ENCODE results near the gene SURF1.
A peak's percentile ranks its signal among the peaks of the same experiment; 100 is the strongest.
"Not testable (repeated sequence)": the region's sequence is repeated elsewhere in the genome, so short reads cannot be mapped to it uniquely, and the experiment has no call there.

Gene SURF1

DNA sequence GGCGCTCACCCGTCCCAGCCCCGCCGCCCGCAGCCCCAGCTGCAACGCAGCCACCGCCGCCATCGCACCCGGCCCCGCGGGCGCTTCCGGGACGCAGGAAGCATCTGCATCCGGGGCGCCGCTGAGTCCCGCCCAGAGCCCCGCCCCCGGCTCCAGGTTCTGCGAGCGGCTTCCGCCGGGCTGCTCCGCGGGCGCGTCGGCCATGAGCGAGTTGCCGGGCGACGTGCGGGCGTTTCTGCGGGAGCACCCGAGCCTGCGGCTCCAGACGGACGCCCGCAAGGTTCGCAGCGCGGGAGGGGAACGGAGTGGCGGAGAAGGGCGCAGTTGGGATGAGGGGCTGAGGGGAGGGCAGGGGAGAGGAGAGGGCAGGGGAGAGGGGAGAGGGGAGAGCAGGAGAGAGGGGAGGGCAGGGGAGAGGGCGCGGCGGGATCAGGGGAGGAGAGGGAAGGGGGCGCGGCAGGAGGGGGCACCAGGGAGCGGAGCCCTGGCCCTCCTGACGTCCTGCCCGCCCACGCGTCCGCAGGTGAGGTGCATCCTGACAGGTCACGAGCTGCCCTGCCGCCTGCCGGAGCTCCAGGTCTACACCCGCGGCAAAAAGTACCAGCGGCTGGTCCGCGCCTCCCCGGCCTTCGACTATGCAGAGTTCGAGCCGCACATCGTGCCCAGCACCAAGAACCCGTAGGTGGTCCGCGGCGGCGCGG lies at the start of gene SURF1, which contains the start of gene SURF2:
Gene SURF1, minus strand, starts transcription at position 97 of the 701 bp plus-strand sequence. Its CDS starts 34 bp downstream, at position 63.
Gene SURF2, plus strand, starts transcription at position 160 of the 701 bp plus-strand sequence. Its CDS starts 43 bp downstream, at position 203.
- peak; percentile 79 for DNase-seq

DNA sequence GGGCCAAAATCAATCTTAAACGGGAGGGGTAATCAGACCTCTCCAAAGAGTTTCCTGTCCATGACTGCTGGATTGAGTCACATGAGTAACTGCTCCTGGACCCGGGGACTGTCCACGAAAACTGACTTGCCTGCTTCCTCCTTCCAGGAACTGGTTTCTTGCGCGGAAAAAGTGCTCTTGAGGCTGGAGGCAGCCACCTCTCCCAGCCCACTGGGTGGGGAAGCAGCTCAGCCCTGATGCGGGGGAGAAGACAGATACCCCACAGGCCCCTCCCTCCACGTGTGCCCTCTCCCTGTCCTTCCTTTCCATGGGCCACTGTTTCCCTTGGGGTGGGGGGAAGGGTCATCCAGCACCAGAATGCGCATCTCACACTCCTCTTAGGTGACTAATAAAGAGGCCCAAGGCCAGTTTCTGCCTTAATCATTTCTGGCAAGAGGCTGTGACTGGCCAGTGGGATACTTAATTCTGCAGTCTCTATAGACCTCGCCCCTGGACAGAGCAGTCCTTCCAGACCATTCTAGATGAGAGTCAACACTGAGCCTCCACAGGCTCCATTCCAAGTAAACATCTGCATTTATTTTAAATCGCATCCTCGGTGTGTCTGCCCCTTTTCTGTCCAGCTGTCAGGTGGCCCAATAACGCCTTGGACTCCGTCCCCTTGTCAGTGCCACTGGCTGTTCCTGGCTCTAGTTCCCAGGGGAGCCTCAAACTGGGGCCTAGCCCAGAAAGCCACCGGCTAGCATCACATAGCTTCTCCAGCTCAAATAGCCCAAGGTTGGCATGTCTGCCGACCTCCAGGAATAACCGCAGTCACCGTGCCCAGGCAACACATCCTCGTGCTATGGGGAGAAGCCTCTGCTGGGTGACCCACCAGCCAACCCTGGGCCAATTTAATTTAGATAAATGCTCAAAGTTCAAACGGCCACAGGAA lies 49.5 kb upstream of the SURF1 start:
- no peak for DNase-seq

DNA sequence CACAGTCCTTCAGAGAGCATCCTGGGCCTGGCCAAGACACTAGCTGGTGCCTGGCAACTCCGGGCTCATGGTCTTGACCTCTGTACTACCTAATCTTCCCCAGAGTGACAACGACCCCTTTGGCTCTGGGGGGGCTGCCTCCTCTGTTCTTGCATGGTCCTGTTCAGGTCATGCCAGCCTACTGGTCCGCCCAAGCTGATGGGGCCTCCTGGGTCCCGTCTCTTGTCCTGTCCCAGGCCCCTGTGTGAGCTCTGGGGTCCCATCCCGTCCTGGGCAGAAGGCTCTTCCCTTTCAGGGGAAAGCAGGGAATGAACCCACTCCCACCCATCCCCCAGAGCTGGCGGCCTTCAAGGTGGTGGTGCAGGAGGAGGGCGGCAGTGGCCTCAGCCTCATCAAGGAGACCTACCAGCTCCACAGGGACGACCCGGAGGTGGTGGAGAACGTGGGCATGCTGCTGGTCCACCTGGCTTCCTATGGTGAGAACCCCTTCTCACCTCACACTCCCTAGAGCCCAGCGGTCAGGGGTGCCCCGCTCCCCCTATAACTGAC lies 48.2 kb upstream of the SURF1 start:
- no peak for DNase-seq

- DNase-seq, result no peak
Measured at GRCh38 chr9:133403766-133404453, 47.6 kb upstream of the SURF1 start.

GRCh38 chr9:133402689-133403088 lies 46.4 kb upstream of the SURF1 start:
- no peak for DNase-seq

DNA sequence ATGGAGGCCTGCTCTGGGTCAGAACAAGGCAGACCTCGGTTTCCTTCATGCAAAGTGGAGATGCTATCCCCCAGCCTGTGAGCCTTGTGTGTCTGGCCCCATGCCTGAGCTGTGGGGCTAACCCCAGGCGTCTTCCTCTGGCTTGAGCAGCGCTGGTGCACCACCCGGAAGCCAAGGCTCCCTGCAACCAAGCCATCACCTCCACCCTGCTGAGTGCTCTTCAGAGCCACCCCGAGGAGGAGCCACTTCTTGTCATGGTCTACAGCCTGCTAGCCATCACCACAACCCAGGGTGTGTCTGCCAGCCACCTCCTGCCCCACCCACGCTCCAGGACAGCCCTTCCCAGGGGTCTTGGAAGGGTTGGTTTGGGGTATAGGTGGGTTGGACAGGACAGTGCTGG lies 45.3 kb upstream of the SURF1 start:
- no peak for DNase-seq

- no peak for DNase-seq
Measured at GRCh38 chr9:133400292-133400691, 44.0 kb upstream of the SURF1 start.

- no peak for DNase-seq
Measured at GRCh38 chr9:133397895-133398294, 41.6 kb upstream of the SURF1 start.

DNA sequence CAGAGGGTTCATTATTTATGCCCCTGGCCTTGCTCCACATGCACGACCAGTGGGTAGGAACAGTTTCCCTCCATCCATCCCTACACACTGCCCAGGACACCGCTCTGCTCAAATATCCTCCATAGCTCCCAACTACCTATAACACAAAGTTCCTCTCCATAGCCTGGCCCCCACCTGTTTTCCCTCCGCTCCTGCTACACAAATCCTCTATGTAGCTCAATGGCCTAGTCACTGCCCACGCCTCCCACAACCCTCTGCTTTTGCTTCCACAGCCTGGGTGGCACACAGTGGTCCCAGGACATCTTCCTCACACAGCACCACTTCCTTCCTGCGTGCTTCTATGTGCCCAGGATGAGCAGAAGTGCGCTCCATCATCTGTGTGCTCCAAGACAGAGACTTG lies 41.1 kb upstream of the SURF1 start:
- no peak for DNase-seq

GRCh38 chr9:133396952-133397351 lies 40.7 kb upstream of the SURF1 start:
- no peak for DNase-seq

DNA sequence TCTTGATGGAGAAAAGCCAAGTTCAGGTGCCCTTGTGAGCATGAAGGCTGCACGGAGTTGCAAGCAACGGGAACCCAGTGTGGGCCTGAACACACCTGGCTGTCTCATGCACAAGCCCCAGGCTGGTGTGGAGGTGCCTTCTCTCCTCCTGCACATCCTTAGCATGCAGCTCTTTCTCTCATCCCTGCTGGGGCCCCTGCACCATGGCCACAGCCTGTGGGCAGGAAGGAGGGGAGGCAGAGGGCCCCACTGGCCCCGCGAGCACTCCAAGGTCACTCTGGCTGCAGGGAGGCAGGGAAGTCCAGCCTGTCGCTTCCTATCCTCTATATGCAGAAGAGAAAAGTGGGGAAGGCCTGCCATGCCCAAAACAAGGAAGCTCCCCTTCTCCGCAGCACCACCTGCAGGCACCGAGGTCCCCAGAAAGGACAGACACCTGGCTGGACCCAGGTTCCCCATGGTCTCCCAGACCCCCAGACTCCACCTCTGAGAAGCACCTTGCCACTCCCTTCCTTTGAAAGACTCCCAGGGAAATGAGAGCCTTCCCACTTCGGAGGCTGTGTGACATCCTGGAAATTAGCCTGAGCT lies 38.5 kb upstream of the SURF1 start:
- DNase-seq, result no peak

GRCh38 chr9:133393399-133393798 lies 37.1 kb upstream of the SURF1 start:
- DNase-seq, result no peak

DNA sequence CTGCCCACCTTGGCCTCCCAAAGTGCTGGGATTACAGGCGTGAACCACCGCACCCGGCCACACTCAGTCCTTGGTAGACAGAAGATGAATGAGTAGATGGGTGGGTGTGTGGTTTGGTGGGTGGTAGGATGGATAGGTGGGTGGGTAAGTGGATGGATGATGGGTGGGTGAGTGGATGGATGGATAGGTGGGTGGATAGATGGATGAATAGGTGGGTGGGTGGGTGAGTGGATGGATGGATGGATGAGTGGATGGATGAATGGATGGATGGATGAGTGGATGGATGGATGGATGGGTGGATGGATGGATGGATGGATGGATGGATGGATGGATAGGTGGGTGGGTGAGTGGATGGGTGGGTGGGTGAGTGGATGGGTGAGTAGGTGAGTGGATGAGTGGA lies 36.0 kb upstream of the SURF1 start:
- DNase-seq, result not testable (repeated sequence)

- DNase-seq, result not testable (repeated sequence)
Measured at GRCh38 chr9:133391449-133391848, 35.2 kb upstream of the SURF1 start.

DNA sequence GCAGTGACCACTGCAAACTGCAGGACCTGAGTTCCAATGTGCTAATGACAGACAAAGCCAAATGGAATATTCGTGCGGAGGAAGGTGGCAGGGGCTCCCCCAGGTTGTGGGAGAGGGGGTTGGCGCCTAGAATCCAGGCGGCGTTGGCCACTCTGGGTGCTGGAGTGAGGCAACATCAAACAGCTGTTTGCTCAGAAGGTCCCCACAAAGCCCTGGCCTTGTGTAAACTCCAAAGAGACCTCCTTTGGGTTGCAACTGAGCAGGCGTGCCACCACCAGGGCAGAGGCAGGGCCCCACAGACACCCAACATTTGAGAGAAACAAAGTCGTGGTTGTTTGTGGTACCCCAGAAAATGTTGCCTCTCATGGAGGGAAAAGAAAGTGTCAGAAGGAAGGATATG lies 34.4 kb upstream of the SURF1 start:
- no peak for DNase-seq

DNA sequence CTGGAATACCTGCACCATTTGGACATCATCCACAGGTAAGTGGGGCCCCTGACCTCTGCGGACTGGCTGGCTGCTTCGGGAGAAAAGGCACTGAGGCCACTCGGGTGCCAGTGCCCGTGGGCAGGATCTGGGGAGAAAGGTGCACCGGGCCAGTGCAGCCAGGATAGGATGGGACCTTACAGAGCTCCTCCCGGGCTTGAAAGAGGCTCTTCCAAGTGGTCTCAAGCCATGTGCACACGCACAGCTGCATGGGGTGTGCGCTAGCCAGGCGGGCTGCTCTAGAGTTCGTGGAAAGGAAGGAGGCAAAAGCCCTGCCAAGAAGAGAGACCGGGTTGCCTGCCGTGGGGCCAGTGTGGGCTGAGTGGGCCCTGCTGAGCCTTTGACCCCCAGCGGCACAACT lies 33.3 kb upstream of the SURF1 start:
- no peak for DNase-seq

DNA sequence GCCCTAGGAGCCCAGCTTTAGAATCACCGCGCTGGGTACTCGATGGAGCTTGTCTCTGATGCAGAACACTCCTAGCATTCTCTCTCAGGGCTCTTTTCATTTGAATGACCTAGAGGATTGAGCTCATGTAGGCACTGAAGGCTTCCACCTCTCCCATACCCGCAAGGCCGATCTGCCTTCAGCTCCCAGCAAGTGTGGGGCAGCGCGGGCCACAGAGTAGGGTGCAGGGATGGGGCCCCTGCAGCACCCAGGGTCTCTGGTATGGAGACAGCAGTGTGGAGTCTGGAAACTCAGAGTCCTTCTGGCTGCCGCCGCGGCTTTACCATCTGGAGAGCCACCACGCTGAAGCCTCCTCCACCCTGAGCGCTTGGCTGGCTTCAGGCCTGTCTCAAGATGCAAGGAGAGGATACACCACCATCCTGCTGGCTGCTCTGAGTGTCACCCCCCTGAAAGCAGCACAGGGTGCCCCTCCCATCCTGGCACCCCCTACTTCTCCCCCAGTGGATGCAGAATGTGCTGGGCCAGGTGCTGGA lies 32.8 kb upstream of the SURF1 start:
- DNase-seq, result no peak

- no peak for DNase-seq
Measured at GRCh38 chr9:133387680-133388079, 31.4 kb upstream of the SURF1 start.

DNA sequence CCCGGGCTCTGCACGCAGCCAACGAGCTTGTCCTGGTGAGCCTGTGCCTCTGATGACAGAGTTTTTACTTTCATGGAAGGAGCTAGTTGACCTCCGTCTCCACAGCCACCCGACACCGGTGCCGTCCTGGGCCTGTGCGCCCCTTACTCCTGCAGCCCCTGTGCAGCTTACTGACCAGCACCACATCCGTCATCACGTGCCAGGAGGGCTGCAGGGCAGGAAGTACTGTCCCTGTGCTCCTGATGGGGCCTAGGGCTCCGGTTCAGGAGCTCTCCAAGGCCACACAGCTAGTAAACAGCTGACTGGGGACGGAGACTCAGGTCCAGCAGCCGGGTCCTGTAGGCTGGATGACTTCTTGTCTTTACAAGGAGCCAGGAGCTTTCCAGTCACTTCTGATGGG lies 30.1 kb upstream of the SURF1 start:
- DNase-seq, result no peak

- no peak for DNase-seq
Measured at GRCh38 chr9:133385452-133385851, 29.2 kb upstream of the SURF1 start.

- DNase-seq, result no peak
Measured at GRCh38 chr9:133384736-133385321, 28.5 kb upstream of the SURF1 start.

DNA sequence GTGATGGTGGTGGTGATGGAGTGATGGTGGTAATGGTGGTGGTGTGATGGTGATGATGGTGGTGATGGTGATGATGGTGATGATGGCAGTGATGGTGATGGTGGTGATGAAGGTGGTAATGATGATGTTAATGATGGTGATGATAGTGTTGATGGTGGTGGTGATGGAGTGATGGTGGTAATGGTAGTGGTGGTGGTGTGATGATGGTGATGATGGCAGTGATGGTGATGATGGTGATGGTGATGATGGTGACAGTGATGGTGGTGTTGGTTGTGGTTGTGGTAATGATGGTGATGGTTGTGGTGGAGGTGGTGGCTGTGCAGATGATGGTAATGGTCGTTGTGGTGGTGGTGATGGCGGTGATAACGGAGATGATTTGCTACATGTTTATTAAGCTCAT lies 27.2 kb upstream of the SURF1 start:
- no peak for DNase-seq
